KOPT-K1 (cell line): ENCODE results near the gene DRC3.

ENCODE experiments used
- H3K27ac ChIP-seq: fragments of 200-600 bp; sonication (generic); 2 replicates; pipeline ENCODE4 v1.5.1; 2016; ENCODE audit warnings: antibody characterized with exemption, mild to moderate bottlenecking, low read depth, low read length; ENCODE audit not compliant: poor library complexity, severe bottlenecking
- H3K36me3 ChIP-seq: fragments of 200-600 bp; sonication (generic); 2 replicates; pipeline ENCODE4 v1.5.1; 2017; ENCODE audit warnings: antibody characterized with exemption, mild to moderate bottlenecking, low read length, moderate library complexity; ENCODE audit not compliant: insufficient read depth
- H3K9me3 ChIP-seq: fragments of 200-600 bp; sonication (generic); 2 replicates; pipeline ENCODE4 v1.5.1; 2017; ENCODE audit warnings: antibody characterized with exemption, low read length, mild to moderate bottlenecking; ENCODE audit not compliant: insufficient read depth, poor library complexity, severe bottlenecking

DRC3 gene

GRCh38 chr17:18008496-18009268 is 36.0 kb downstream of the DRC3 start:
- Histone ChIP-seq H3K27ac (no peak overlapping the region), H3K9me3 (no peaks in the 10 kb centered on the region), H3K36me3 (no peaks in the 10 kb centered on the region)

GRCh38 chr17:18009609-18010420 is 37.2 kb downstream of the DRC3 start:
- Histone ChIP-seq H3K9me3 (no peaks in the 10 kb centered on the region), H3K27ac (no peak overlapping the region), H3K36me3 (no peaks in the 10 kb centered on the region)

- no peaks in the 10 kb centered on the region for H3K36me3 ChIP-seq
- no peaks in the 10 kb centered on the region for H3K9me3 ChIP-seq
Measured at GRCh38 chr17:18011286-18011685, 38.6 kb downstream of the DRC3 start.

GRCh38 chr17:18014006-18014405 is 41.3 kb downstream of the DRC3 start:
- Histone ChIP-seq H3K9me3 (no peaks in the 10 kb centered on the region), H3K27ac (no peak overlapping the region), H3K36me3 (no peaks in the 10 kb centered on the region; the same call in 1 of the 2 replicates)

More at GRCh38 chr17:18011286-18011685, 38.6 kb downstream of the DRC3 start:
- H3K27ac ChIP-seq, result no peak overlapping the region

GRCh38 chr17:18015593-18015992 is 42.9 kb downstream of the DRC3 start:
- H3K9me3 ChIP-seq, result no peaks in the 10 kb centered on the region
- H3K27ac ChIP-seq, result no peak overlapping the region
- H3K36me3 ChIP-seq, result peaks cover under 1% of the 10 kb centered on the region; the same call in 1 of the 2 replicates

GRCh38 chr17:18016426-18016825 is 43.8 kb downstream of the DRC3 start:
- peaks cover 8% of the 10 kb centered on the region for H3K36me3 ChIP-seq
- no peak overlapping the region for H3K27ac ChIP-seq
- H3K9me3 ChIP-seq, result no peaks in the 10 kb centered on the region

GRCh38 chr17:18017958-18018357 is 45.3 kb downstream of the DRC3 start:
- no peak overlapping the region for H3K27ac ChIP-seq
- H3K9me3 ChIP-seq, result no peaks in the 10 kb centered on the region
- H3K36me3 ChIP-seq, result peaks cover 13% of the 10 kb centered on the region

- peaks cover 13% of the 10 kb centered on the region for H3K36me3 ChIP-seq
- H3K9me3 ChIP-seq, result no peaks in the 10 kb centered on the region
- H3K27ac ChIP-seq, result no peak overlapping the region
Measured at GRCh38 chr17:18018411-18018921, 45.8 kb downstream of the DRC3 start.

GRCh38 chr17:18019838-18020154 is 47.1 kb downstream of the DRC3 start:
- Histone ChIP-seq H3K9me3 (no peaks in the 10 kb centered on the region), H3K27ac (no peak overlapping the region), H3K36me3 (peaks cover 19% of the 10 kb centered on the region)

GRCh38 chr17:18020971-18021370 is 48.3 kb downstream of the DRC3 start:
- Histone ChIP-seq H3K36me3 (peaks cover 19% of the 10 kb centered on the region), H3K9me3 (no peaks in the 10 kb centered on the region), H3K27ac (no peak overlapping the region)

GRCh38 chr17:18021372-18021771 is 48.7 kb downstream of the DRC3 start:
- Histone ChIP-seq H3K36me3 (peaks cover 19% of the 10 kb centered on the region), H3K9me3 (no peaks in the 10 kb centered on the region), H3K27ac (no peak overlapping the region)

- Histone ChIP-seq H3K36me3 (peaks cover 31% of the 10 kb centered on the region), H3K9me3 (no peaks in the 10 kb centered on the region), H3K27ac (no peak overlapping the region)
Measured at GRCh38 chr17:18025241-18025944, 52.7 kb downstream of the DRC3 start.

GRCh38 chr17:18025945-18026776 is 53.5 kb downstream of the DRC3 start:
- no peaks in the 10 kb centered on the region for H3K9me3 ChIP-seq
- H3K36me3 ChIP-seq, result peaks cover 25% of the 10 kb centered on the region
- no peak overlapping the region for H3K27ac ChIP-seq

GRCh38 chr17:18027280-18027679 is 54.6 kb downstream of the DRC3 start:
- no peaks in the 10 kb centered on the region for H3K9me3 ChIP-seq
- H3K27ac ChIP-seq, result no peak overlapping the region
- peaks cover 18% of the 10 kb centered on the region for H3K36me3 ChIP-seq
